Activated CD4-positive, alpha-beta T cell treated with anti-CD3 and anti-CD28 coated beads, Interleukin-2, amount 50 U/mL, for 1 hour (primary cell): Measurements from ENCODE around the gene C1orf115.
"Not testable (repeated sequence)": the region's sequence is repeated elsewhere in the genome, so short reads cannot be mapped to it uniquely, and the experiment has no call there.

Experiments
- DNase-seq: peaks from one replicate; pipeline ENCODE4 v3.0.0-alpha.2; 2020

Gene C1orf115

GRCh38 chr1:220730486-220730885, 40.3 kb downstream of the C1orf115 start:
- no peak for DNase-seq

DNA sequence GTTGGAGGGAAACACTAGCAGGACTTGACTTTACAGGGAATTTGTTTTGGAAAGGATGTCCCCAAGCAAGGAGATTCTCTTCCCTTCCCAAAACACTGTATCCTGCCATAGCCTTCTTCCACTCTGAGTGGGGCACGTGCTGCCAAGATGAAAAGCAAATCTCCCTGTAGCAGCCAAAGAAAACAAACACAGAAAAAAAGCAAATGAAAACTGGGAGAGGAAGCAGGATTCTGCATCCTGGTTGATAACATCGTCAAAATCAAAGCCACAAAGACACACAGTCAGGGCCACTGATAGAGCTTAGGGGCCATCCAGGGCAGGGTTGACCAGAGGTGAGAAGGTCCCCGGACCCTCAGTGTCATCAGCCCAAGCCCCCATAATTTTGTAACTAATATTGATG, 42.0 kb downstream of the C1orf115 start:
- DNase-seq, result no peak

DNA sequence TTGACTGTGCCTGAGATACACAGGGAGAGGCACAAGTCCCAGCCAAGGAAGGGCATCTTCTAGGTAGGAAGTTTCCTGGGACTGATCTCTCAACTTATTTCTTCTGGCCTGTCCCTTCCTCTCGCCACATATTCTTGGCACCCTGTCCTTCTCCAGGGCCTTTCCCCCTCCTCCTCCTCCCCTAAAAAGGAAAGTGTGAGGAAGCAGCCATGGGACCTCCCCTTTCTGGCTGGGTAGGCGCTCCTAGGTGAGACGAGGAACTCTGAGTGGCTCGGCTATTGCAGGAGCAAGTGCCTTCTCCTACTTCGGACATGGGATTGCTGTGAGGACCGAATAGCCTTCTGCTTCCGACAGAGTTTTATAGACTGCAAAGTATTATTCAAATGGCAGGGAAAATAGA, 42.5 kb downstream of the C1orf115 start:
- no peak for DNase-seq

DNA sequence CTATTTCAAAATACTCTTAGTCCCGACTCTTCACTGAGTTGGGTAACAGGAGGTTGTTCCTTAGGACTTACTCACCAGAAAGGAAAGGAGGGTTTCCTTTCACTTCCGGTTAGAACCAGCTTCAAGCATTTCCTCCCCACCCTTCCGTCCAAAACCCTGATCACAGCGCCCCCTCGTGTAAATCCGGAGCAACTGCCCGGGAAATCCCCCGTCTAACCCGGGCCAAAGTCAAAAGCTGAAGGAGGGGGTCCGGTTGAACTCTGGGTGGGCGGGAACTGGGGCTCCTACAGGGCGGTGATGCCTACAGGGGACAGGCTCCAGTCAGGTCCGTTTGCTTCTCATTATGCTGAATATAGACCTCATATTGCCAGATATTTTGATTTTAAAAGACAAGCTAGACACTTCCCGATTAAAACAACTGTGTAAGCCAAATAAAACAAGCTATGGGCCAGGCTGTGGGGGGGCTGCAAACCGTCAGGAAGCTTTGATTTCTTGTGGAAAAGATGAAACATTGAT, 43.0 kb downstream of the C1orf115 start:
- peak; percentile 67 for DNase-seq

DNA sequence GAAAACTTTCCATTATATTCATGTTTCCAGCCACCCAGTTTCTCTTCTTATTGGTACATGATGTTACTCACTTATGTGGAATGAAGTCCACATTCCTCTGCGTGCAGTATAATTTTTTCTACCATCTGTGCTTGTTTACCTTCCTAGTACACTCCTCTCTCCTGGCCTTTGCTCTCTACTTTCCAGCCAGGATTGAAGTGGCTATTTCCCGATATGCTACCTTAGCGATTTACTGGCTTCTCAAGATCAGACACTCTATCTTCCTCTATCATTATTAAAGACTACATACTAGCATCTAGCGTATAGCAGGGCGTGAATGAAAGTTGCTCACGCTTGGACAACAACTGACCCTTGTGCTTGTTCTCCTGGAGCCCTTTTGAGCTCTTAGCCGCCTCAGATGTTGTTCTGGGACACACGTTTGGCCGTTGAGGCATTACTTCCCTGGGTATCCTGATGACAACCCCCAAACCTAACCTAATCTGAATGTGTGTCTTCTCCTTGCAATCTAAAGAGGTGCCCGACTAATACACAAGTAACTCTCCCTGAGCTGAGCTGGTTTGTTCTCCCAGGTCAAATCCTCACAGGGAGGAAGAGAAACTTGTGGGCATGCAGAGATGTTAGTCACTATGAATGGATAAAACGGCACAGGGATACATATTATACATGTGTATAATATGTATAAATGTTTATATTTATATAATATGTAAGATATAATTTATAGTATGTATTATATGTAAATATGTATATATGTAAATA, 44.6 kb downstream of the C1orf115 start:
- no peak for DNase-seq

DNA sequence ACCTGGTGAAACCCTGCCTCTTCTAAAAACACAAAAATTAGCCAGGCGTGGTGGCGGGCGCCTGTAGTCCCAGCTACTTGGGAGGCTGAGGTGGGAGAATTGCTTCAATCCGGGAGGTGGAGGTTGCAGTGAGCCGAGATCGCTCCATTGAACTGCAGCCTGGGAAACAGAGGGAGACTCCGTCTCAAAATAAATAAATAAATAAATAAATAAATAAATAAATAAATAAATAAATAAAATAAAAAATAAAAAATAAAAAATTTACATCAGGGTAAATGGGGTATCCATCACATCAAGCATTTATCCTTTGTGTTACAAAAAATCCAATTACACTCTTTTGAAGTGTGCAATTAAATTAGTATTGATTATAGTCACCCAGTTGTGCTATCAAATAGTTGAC, 46.1 kb downstream of the C1orf115 start:
- DNase-seq, result not testable (repeated sequence)

DNA sequence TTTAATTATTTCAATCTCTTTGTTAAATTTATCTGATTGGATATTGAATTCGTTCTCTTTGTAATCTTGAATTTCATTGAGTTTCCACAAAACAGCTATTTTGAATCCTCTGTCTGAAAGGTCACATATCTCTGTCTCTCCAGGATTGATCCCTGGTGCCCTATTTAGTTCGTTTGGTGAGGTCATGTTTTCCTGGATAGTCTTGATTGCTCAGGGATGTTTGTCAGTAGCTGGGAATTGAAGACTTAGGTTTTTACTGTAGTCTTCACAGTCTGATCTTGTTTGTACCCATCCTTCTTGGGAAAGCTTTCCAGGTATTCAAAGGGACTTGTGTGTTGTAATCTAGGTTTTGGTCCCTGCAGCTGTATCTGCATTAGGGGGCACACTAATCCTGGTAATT, 51.2 kb downstream of the C1orf115 start:
- no peak for DNase-seq

GRCh38 chr1:220741825-220742224, 51.7 kb downstream of the C1orf115 start:
- DNase-seq, result no peak

GRCh38 chr1:220742520-220742919, 52.4 kb downstream of the C1orf115 start:
- no peak for DNase-seq

DNA sequence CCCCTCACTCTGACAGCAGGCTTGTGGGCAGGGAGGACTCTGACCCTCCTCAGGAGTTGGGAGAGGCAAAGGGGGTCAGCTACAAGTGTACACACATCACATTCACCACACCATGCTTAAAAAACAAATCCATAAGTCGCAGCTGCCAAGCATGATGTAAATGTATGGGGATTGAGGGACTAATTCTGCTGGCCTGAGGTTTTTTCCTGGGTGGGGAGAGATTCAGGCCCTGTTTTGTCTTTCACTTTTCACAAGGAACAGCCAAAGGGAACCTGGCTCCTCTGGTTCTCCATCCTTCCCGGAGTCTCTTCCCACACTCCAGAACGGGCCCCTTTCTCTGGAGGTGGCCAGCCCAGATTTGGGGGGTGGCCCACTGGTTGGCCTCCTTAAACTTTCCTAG, 56.7 kb downstream of the C1orf115 start:
- no peak for DNase-seq

DNA sequence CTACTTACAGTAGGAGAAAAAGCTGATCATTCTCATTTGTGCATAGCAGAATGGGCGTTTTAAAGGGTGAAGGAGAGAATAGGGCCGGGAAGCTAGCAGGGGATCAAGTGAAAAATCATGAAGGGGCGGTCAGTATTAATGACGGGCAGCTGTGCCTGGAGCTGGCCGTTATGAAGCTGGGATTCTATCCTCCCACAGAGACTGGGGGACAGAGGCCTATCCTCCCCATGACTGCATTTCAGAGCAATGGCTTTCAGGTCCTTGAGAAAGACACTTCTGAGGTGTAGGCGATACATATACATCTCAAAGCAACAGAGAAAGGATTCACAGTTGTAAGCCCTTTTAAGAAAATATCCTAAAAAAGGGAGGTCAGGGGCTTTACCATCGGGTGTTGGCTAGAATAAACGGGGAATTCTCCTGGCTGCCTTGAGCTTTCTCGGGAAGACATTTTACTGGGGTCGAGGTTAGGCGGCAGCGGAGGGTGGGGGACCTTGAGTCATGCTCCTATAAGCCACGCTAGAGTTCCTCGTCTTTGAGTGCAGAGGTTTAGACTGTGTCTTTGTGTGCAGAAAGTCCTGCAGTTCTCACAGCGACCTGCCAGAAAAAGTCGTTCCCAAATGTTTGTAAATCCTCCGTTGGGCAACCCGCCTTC, 57.4 kb downstream of the C1orf115 start:
- no peak for DNase-seq

GRCh38 chr1:220748089-220748934, 58.1 kb downstream of the C1orf115 start, which contains the start of gene MTARC2:
Gene MTARC2 (plus strand): TSS chr1:220748322. CDS start chr1:220748532, 210 bp downstream.
- no peak for DNase-seq
